Neural progenitor cell (in vitro differentiated cells): ENCODE data around the gene SLC4A5.

ENCODE experiments used
- CTCF ChIP-seq: fragments of 200-600 bp; sonication (generic); IDR thresholded peaks from 2 replicates; pipeline ENCODE4 v1.5.1; 2017; ENCODE audit warnings: antibody characterized with exemption, mild to moderate bottlenecking
- EZH2 ChIP-seq: fragments of 200-600 bp; sonication (generic); IDR thresholded peaks from 2 replicates; pipeline ENCODE4 v1.6.1; 2017; ENCODE audit warnings: antibody characterized with exemption, mild to moderate bottlenecking, moderate library complexity

- TF ChIP-seq CTCF (peak; percentile 40), EZH2 (no peak)
Measured at GRCh38 chr2:74267068-74267467, 76.1 kb downstream of the SLC4A5 start.
